ENCODE results near the gene MFSD8.
"Not testable (repeated sequence)": the region's sequence is repeated elsewhere in the genome, so short reads cannot be mapped to it uniquely, and the experiment has no call there.

Gene MFSD8

DNA sequence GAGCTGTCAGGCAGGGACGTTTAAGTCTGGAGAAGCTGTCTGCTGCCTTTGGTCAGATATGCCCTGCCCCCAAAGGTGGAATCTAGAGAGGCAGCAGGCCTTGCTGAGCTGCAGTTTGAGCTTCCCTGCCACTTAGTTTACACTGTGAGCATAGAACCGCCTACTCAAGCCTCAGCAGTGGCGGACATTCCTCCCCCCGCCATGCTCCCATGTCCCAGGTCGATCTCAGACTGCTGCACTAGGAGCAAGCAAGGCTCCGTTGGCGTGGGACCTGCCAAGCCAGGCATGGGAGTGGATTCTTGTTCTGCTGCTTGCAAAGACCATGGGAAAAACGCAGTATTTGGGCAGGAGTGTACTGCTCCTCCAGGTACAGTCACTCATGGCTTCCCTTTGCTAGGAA lies 59.9 kb downstream of the MFSD8 start:
- H3K27me3 ChIP-seq (ENCODE audit: control insufficient read depth, low read length), result no peaks in the 10 kb centered on the region
- H3K9me2 ChIP-seq (replicated peaks; ENCODE audit: control insufficient read depth, low read length), result no peaks in the 10 kb centered on the region
- H3K9me3 ChIP-seq (ENCODE audit: control insufficient read depth, insufficient read depth, low read length), result no peaks in the 10 kb centered on the region
- H3K27ac ChIP-seq (ENCODE audit: low read depth, low read length), result no peak overlapping the region
- H3K79me2 ChIP-seq (ENCODE audit: control insufficient read depth, low read length), result no peaks in the 10 kb centered on the region
- TF ChIP-seq CTCF (IDR thresholded peaks at IDR 0.05; ENCODE audit: low read depth, low read length, poor library complexity, severe bottlenecking), result no peak
- no peak for TF ChIP-seq EZH2phosphoT487 (IDR thresholded peaks at IDR 0.05; ENCODE audit: borderline replicate concordance, low read length)
- H3K36me3 ChIP-seq (ENCODE audit: control insufficient read depth, low read length), result no peaks in the 10 kb centered on the region
- H3K4me2 ChIP-seq (ENCODE audit: low read length), result no peak overlapping the region
- H3K4me1 ChIP-seq (ENCODE audit: control insufficient read depth, low read length), result no peaks in the 10 kb centered on the region
- no peak overlapping the region for H3K4me3 ChIP-seq (ENCODE audit: low read length)
- no peaks in the 10 kb centered on the region for H3F3A ChIP-seq (ENCODE audit: control insufficient read depth, insufficient read depth)
- H4K20me1 ChIP-seq (ENCODE audit: control insufficient read depth, insufficient read depth, low read depth, low read length), result no peaks in the 10 kb centered on the region

DNA sequence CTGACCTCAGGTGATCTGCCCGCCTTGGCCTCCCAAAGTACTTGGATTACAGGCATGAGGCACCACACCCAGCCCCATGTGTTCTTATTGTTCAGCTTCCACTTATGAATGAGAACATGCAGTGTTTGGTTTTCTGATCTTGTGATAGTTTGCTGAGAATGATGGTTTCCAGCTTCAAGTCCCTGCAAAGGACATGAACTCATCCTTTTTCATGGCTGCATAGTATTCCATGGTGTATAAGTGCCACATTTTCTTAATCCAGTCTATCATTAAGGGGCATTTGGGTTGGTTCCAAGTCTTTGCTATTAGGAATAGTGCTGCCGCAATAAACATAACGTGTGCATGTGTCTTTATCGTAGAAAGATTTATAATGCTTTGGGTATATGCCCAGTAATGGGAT lies 65.3 kb downstream of the MFSD8 start:
- not testable (repeated sequence) for H3K27ac ChIP-seq (ENCODE audit: low read depth, low read length); H3K4me3 ChIP-seq (ENCODE audit: low read length); H3K9me3 ChIP-seq (ENCODE audit: control insufficient read depth, insufficient read depth, low read length); H3K4me1 ChIP-seq (ENCODE audit: control insufficient read depth, low read length); H3K79me2 ChIP-seq (ENCODE audit: control insufficient read depth, low read length); H3K9me2 ChIP-seq (replicated peaks; ENCODE audit: control insufficient read depth, low read length); H4K20me1 ChIP-seq (ENCODE audit: control insufficient read depth, insufficient read depth, low read depth, low read length); H3K4me2 ChIP-seq (ENCODE audit: low read length); H3K27me3 ChIP-seq (ENCODE audit: control insufficient read depth, low read length)
- Histone ChIP-seq H3F3A (ENCODE audit: control insufficient read depth, insufficient read depth) (peaks cover 14% of the 10 kb centered on the region), H3K36me3 (ENCODE audit: control insufficient read depth, low read length) (peaks cover 45% of the 10 kb centered on the region)

DNA sequence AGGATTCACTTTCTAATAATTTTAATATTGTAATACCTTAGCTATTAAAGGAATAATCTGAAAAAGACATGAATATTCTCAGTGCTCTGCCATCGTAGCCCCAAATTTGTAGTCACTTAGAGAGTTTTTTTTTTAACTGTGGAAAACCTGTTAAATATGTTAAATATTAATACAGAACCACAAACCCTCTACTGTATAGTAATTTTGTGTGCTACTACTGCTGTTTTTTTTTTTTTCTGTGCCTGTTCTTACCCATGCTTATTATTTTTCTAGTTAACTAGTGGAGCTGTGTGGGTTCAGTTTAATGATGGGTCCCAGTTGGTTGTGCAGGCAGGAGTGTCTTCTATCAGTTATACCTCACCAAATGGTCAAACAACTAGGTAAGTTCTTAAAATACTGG lies 68.4 kb downstream of the MFSD8 start:
- Histone ChIP-seq H3K9me3 (ENCODE audit: control insufficient read depth, insufficient read depth, low read length) (no peaks in the 10 kb centered on the region), H3K79me2 (ENCODE audit: control insufficient read depth, low read length) (no peaks in the 10 kb centered on the region), H3K9me2 (replicated peaks; ENCODE audit: control insufficient read depth, low read length) (no peaks in the 10 kb centered on the region), H3K4me2 (ENCODE audit: low read length) (no peak overlapping the region), H3K27ac (ENCODE audit: low read depth, low read length) (no peak overlapping the region), H4K20me1 (ENCODE audit: control insufficient read depth, insufficient read depth, low read depth, low read length) (no peaks in the 10 kb centered on the region), H3K36me3 (ENCODE audit: control insufficient read depth, low read length) (peaks cover 73% of the 10 kb centered on the region), H3K4me3 (ENCODE audit: low read length) (no peak overlapping the region), H3F3A (ENCODE audit: control insufficient read depth, insufficient read depth) (peaks cover 14% of the 10 kb centered on the region), H3K27me3 (ENCODE audit: control insufficient read depth, low read length) (no peaks in the 10 kb centered on the region), H3K4me1 (ENCODE audit: control insufficient read depth, low read length) (no peaks in the 10 kb centered on the region)
- TF ChIP-seq CTCF (IDR thresholded peaks at IDR 0.05; ENCODE audit: low read depth, low read length, poor library complexity, severe bottlenecking), result no peak

DNA sequence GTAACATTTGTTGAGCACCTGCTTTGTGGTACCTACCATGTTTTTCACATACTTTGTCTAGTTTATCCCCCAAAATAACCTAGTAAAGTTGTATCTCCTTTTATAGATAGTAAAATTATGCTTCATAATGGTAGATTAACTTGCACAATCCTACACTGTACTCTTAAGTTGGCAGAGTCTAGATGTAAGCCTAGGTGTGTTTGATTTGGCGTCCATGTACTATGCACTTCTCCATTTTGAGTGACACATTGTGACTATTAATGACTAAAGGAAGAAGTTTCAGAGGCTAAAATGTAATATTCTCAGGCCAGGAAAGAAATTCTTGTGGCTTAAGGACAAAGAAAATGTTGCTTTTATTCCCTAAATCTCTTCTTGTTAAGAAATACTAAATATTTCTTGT lies 68.9 kb downstream of the MFSD8 start:
- Histone ChIP-seq H3K36me3 (ENCODE audit: control insufficient read depth, low read length) (peaks cover 74% of the 10 kb centered on the region), H3K79me2 (ENCODE audit: control insufficient read depth, low read length) (no peaks in the 10 kb centered on the region), H3K27ac (ENCODE audit: low read depth, low read length) (no peak overlapping the region), H3K4me2 (ENCODE audit: low read length) (no peak overlapping the region), H4K20me1 (ENCODE audit: control insufficient read depth, insufficient read depth, low read depth, low read length) (no peaks in the 10 kb centered on the region), H3F3A (ENCODE audit: control insufficient read depth, insufficient read depth) (peaks cover 14% of the 10 kb centered on the region), H3K4me1 (ENCODE audit: control insufficient read depth, low read length) (no peaks in the 10 kb centered on the region), H3K9me3 (ENCODE audit: control insufficient read depth, insufficient read depth, low read length) (no peaks in the 10 kb centered on the region), H3K9me2 (replicated peaks; ENCODE audit: control insufficient read depth, low read length) (no peaks in the 10 kb centered on the region), H3K4me3 (ENCODE audit: low read length) (no peak overlapping the region), H3K27me3 (ENCODE audit: control insufficient read depth, low read length) (no peaks in the 10 kb centered on the region)
- TF ChIP-seq EZH2phosphoT487 (IDR thresholded peaks at IDR 0.05; ENCODE audit: borderline replicate concordance, low read length), result no peak
- no peak for TF ChIP-seq CTCF (IDR thresholded peaks at IDR 0.05; ENCODE audit: low read depth, low read length, poor library complexity, severe bottlenecking)

All from DOHH2 (cell line).